SKM-1 treated with dmso at 0.1 percent for 144 hours (cell line): ENCODE data around the gene C5AR2.
"Not testable (repeated sequence)": the region's sequence is repeated elsewhere in the genome, so short reads cannot be mapped to it uniquely, and the experiment has no call there.

ENCODE experiments used
- DNase-seq: peaks from one replicate; lab custom pipeline; 2025; ENCODE audit not compliant: unreplicated experiment; lab: John Stamatoyannopoulos, UW

The C5AR2 gene

GRCh38 chr19:47331931-47332547 lies at the start of gene C5AR2:
C5AR2 (plus strand) TSS chr19:47332175; CDS start chr19:47340800, 8,625 bp downstream.
- DNase-seq: no peak

GRCh38 chr19:47283405-47284059 lies 48.4 kb upstream of the C5AR2 start:
- DNase-seq: no peak

GRCh38 chr19:47284324-47284899 lies 47.6 kb upstream of the C5AR2 start:
- no peak for DNase-seq

- peak; percentile 49 for DNase-seq
These were observed 35.9 kb upstream of the C5AR2 start for GRCh38 chr19:47296036-47296435.

GRCh38 chr19:47300867-47301266 lies 31.1 kb upstream of the C5AR2 start:
- not testable (repeated sequence) for DNase-seq

- no peak for DNase-seq
These were observed 29.7 kb upstream of the C5AR2 start for GRCh38 chr19:47302249-47302648.

GRCh38 chr19:47303966-47304365 lies 28.0 kb upstream of the C5AR2 start:
- DNase-seq: no peak

- DNase-seq: no peak
These were observed 26.6 kb upstream of the C5AR2 start for GRCh38 chr19:47305309-47305751.

GRCh38 chr19:47306303-47306702 lies 25.7 kb upstream of the C5AR2 start:
- no peak for DNase-seq

GRCh38 chr19:47309038-47309437 lies 22.9 kb upstream of the C5AR2 start:
- no peak for DNase-seq

- DNase-seq: no peak
These were observed 22.4 kb upstream of the C5AR2 start, which contains the start of gene C5AR1 for GRCh38 chr19:47309608-47310007. C5AR1 (plus strand) TSS chr19:47309861; CDS start chr19:47309896, 35 bp downstream.

GRCh38 chr19:47310323-47310722 lies 21.7 kb upstream of the C5AR2 start:
- no peak for DNase-seq

- peak; percentile 70 for DNase-seq
These were observed 21.2 kb upstream of the C5AR2 start for GRCh38 chr19:47310819-47311218.

- DNase-seq: no peak
These were observed 19.5 kb upstream of the C5AR2 start for GRCh38 chr19:47312366-47313006.

GRCh38 chr19:47313754-47314295 lies 18.1 kb upstream of the C5AR2 start:
- no peak for DNase-seq

- DNase-seq: peak; percentile 77
These were observed 16.7 kb upstream of the C5AR2 start for GRCh38 chr19:47315125-47315821.

- no peak for DNase-seq
These were observed 15.5 kb upstream of the C5AR2 start for GRCh38 chr19:47316513-47316912.

- no peak for DNase-seq
These were observed 11.8 kb upstream of the C5AR2 start for GRCh38 chr19:47319923-47320871.

- no peak for DNase-seq
These were observed 10.3 kb upstream of the C5AR2 start for GRCh38 chr19:47321630-47322029.

- DNase-seq: no peak
These were observed 9.9 kb upstream of the C5AR2 start for GRCh38 chr19:47322058-47322457.
